ENCODE results near the gene EXOC7.

Gene EXOC7

GRCh38 chr17:76134911-76135809 is 31.6 kb upstream of the EXOC7 start:
- ATAC-seq (ENCODE audit: insufficient read depth, low read depth) = no peak
- H3K9me3 ChIP-seq (ENCODE audit: insufficient read depth, low read length, severe bottlenecking) = no peaks in the 10 kb centered on the region
- no peak overlapping the region for H3K27ac ChIP-seq (ENCODE audit: low read length)
- no peaks in the 10 kb centered on the region for H3K36me3 ChIP-seq (ENCODE audit: insufficient read depth, low read length)
- H3K9ac ChIP-seq (ENCODE audit: low read depth, low read length) = no peak overlapping the region
- no peak overlapping the region for H3K4me3 ChIP-seq (ENCODE audit: low read depth in 1 of 2, low read length in 2 of 2)
- H4K20me1 ChIP-seq (ENCODE audit: insufficient read depth, low read length) = no peaks in the 10 kb centered on the region
- H3K4me2 ChIP-seq (ENCODE audit: insufficient read depth, low read length) = no peak overlapping the region
- DNase-seq = no peak
- no peak overlapping the region for H2AFZ ChIP-seq (ENCODE audit: low read depth, low read length)
- no peaks in the 10 kb centered on the region for H3K4me1 ChIP-seq (ENCODE audit: insufficient read depth, low read length)
- no peaks in the 10 kb centered on the region for H3K79me2 ChIP-seq (ENCODE audit: insufficient read depth, low read length)
- TF ChIP-seq CTCF (IDR thresholded peaks at IDR 0.05; ENCODE audit: borderline replicate concordance, extremely low read depth, low read length, poor library complexity, severe bottlenecking) (no peak), EZH2 (IDR thresholded peaks at IDR 0.05; ENCODE audit: borderline replicate concordance, low read depth, low read length, severe bottlenecking) (no peak)
- no peaks in the 10 kb centered on the region for H3K27me3 ChIP-seq (ENCODE audit: insufficient read depth, low read length, poor library complexity)

GRCh38 chr17:76132574-76133338 is 29.2 kb upstream of the EXOC7 start:
- Histone ChIP-seq H3K4me3 (ENCODE audit: low read depth in 1 of 2, low read length in 2 of 2) (no peak overlapping the region), H3K9ac (ENCODE audit: low read depth, low read length) (no peak overlapping the region), H3K9me3 (ENCODE audit: insufficient read depth, low read length, severe bottlenecking) (no peaks in the 10 kb centered on the region), H3K79me2 (ENCODE audit: insufficient read depth, low read length) (no peaks in the 10 kb centered on the region), H3K27ac (ENCODE audit: low read length) (no peak overlapping the region), H3K36me3 (ENCODE audit: insufficient read depth, low read length) (no peaks in the 10 kb centered on the region), H2AFZ (ENCODE audit: low read depth, low read length) (no peak overlapping the region), H3K27me3 (ENCODE audit: insufficient read depth, low read length, poor library complexity) (no peaks in the 10 kb centered on the region), H3K4me1 (ENCODE audit: insufficient read depth, low read length) (no peaks in the 10 kb centered on the region), H3K4me2 (ENCODE audit: insufficient read depth, low read length) (no peak overlapping the region), H4K20me1 (ENCODE audit: insufficient read depth, low read length) (no peaks in the 10 kb centered on the region)
- ATAC-seq (ENCODE audit: insufficient read depth, low read depth) (no peak), DNase-seq (no peak)
- no peak for TF ChIP-seq EZH2 (IDR thresholded peaks at IDR 0.05; ENCODE audit: borderline replicate concordance, low read depth, low read length, severe bottlenecking)
- TF ChIP-seq CTCF (IDR thresholded peaks at IDR 0.05; ENCODE audit: borderline replicate concordance, extremely low read depth, low read length, poor library complexity, severe bottlenecking) = no peak

GRCh38 chr17:76131692-76132573 is 28.3 kb upstream of the EXOC7 start:
- no peak overlapping the region for H3K27ac ChIP-seq (ENCODE audit: low read length)
- H3K4me2 ChIP-seq (ENCODE audit: insufficient read depth, low read length) = no peak overlapping the region
- H3K79me2 ChIP-seq (ENCODE audit: insufficient read depth, low read length) = no peaks in the 10 kb centered on the region
- H3K9ac ChIP-seq (ENCODE audit: low read depth, low read length) = no peak overlapping the region
- no peak overlapping the region for H3K4me3 ChIP-seq (ENCODE audit: low read depth in 1 of 2, low read length in 2 of 2)
- H3K36me3 ChIP-seq (ENCODE audit: insufficient read depth, low read length) = no peaks in the 10 kb centered on the region
- no peak overlapping the region for H2AFZ ChIP-seq (ENCODE audit: low read depth, low read length)
- DNase-seq = no peak
- no peaks in the 10 kb centered on the region for H3K9me3 ChIP-seq (ENCODE audit: insufficient read depth, low read length, severe bottlenecking)
- no peak for TF ChIP-seq EZH2 (IDR thresholded peaks at IDR 0.05; ENCODE audit: borderline replicate concordance, low read depth, low read length, severe bottlenecking)
- no peak for TF ChIP-seq CTCF (IDR thresholded peaks at IDR 0.05; ENCODE audit: borderline replicate concordance, extremely low read depth, low read length, poor library complexity, severe bottlenecking)
- no peaks in the 10 kb centered on the region for H3K4me1 ChIP-seq (ENCODE audit: insufficient read depth, low read length)
- no peaks in the 10 kb centered on the region for H3K27me3 ChIP-seq (ENCODE audit: insufficient read depth, low read length, poor library complexity)
- no peaks in the 10 kb centered on the region for H4K20me1 ChIP-seq (ENCODE audit: insufficient read depth, low read length)
- ATAC-seq (ENCODE audit: insufficient read depth, low read depth) = no peak
